RWPE2 (cell line): ENCODE measurements around the gene CLASP1.
A peak's percentile ranks its signal among the peaks of the same experiment; 100 is the strongest.

Source experiments
- ATAC-seq: fragments of 200-7000 bp; cut with Tn5 transposase; 3 replicates; pipeline ENCODE4 v1.9.1; 2021; ENCODE audit warnings: low read depth
- DNase-seq: peaks from one replicate; pipeline ENCODE4 v3.0.0-alpha.2; 2020; ENCODE audit warnings: low spot score
- H3K27ac ChIP-seq: fragments of 450-650 bp; 2 replicates; pipeline ENCODE4 v1.5.1; 2017; ENCODE audit warnings: mild to moderate bottlenecking; ENCODE audit not compliant: poor library complexity, severe bottlenecking
- H3K27me3 ChIP-seq: fragments of 250-450 bp; sonication (Bioruptor Pico); 2 replicates; pipeline ENCODE4 v1.5.1; 2021; ENCODE audit warnings: mild to moderate bottlenecking, moderate library complexity; ENCODE audit not compliant: insufficient read depth, poor library complexity, severe bottlenecking
- H3K36me3 ChIP-seq: fragments of 250-450 bp; sonication (Bioruptor Pico); 2 replicates; pipeline ENCODE4 v1.5.1; 2020; ENCODE audit warnings: low read depth, mild to moderate bottlenecking, moderate library complexity
- H3K4me1 ChIP-seq: fragments of 250-450 bp; sonication (Bioruptor Pico); 2 replicates; pipeline ENCODE4 v1.5.1; 2021; ENCODE audit warnings: mild to moderate bottlenecking, moderate library complexity; ENCODE audit not compliant: insufficient read depth, poor library complexity, severe bottlenecking
- H3K4me3 ChIP-seq: fragments of 250-450 bp; sonication (Bioruptor Pico); 2 replicates; pipeline ENCODE4 v1.5.1; 2021; ENCODE audit warnings: mild to moderate bottlenecking, moderate library complexity; ENCODE audit not compliant: severe bottlenecking
- H3K9me3 ChIP-seq: fragments of 250-450 bp; sonication (Bioruptor Pico); 2 replicates; pipeline ENCODE4 v1.5.1; 2021; ENCODE audit warnings: mild to moderate bottlenecking, moderate library complexity; ENCODE audit not compliant: severe bottlenecking
- CTCF ChIP-seq: fragments of 450-650 bp; IDR thresholded peaks from one replicate; pipeline ENCODE4 v1.5.1; 2017; ENCODE audit warnings: mild to moderate bottlenecking, moderate library complexity; ENCODE audit not compliant: poor library complexity, severe bottlenecking

CLASP1 gene

GRCh38 chr2:121627525-121628050 is 21.7 kb downstream of the CLASP1 start:
- Histone ChIP-seq H3K36me3 (0 out of 2 replicates have a peak, but pooled peaks cover 7% of the 10 kb centered on the region), H3K27ac (peak overlapping the region; percentile 52), H3K27me3 (no peaks in the 10 kb centered on the region), H3K4me1 (peaks cover 14% of the 10 kb centered on the region), H3K4me3 (no peak overlapping the region), H3K9me3 (no peaks in the 10 kb centered on the region)
- DNase-seq (no peak), ATAC-seq (peak; percentile 52; the same call in 2 of the 3 replicates)
- no peak for TF ChIP-seq CTCF

GRCh38 chr2:121626777-121627524 is 22.3 kb downstream of the CLASP1 start:
- H3K4me3 ChIP-seq = no peak overlapping the region
- H3K9me3 ChIP-seq = no peaks in the 10 kb centered on the region
- 0 out of 2 replicates have a peak, but pooled peaks cover 7% of the 10 kb centered on the region for H3K36me3 ChIP-seq
- no peak for TF ChIP-seq CTCF
- 0 out of 3 replicates have a peak, but pooled peaks have one; percentile 25 for ATAC-seq
- no peaks in the 10 kb centered on the region for H3K27me3 ChIP-seq
- peak overlapping the region; percentile 52 for H3K27ac ChIP-seq
- no peak for DNase-seq
- peaks cover 14% of the 10 kb centered on the region for H3K4me1 ChIP-seq

- Histone ChIP-seq H3K27me3 (no peaks in the 10 kb centered on the region), H3K4me1 (peaks cover 14% of the 10 kb centered on the region), H3K36me3 (0 out of 2 replicates have a peak, but pooled peaks cover 11% of the 10 kb centered on the region), H3K9me3 (no peaks in the 10 kb centered on the region), H3K27ac (no peak overlapping the region), H3K4me3 (no peak overlapping the region)
- no peak for ATAC-seq
- no peak for DNase-seq
- no peak for TF ChIP-seq CTCF
Observed at GRCh38 chr2:121625953-121626352, 23.3 kb downstream of the CLASP1 start.

DNA sequence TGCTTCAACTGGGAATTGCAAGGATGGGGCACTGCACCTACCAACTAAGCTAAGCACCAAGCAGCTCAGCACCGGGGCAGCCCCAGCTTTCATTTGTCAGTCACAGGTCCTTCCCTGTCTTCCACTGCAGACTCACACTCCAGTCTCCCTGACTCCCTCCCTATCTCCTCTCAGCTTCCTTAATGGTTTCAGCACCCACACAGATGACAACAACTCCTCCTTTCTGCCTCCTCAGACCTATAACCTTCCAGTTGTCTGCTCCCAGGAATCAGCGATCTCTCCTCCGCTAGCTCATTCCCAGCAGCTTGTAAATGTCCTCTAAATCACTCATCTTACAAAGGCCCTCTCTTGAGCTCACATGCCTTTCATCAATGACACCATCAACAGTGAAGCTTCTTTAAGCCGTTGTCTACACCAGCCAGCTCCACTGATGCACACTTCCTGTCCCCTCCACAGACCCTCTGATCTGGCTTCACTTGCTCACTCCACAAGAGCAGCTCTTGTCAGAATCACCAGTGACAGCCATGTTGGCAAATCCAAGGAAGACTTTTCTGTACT is 32.1 kb downstream of the CLASP1 start:
- TF ChIP-seq CTCF = no peak
- ATAC-seq = no peak
- no peaks in the 10 kb centered on the region for H3K4me1 ChIP-seq
- no peaks in the 10 kb centered on the region for H3K27me3 ChIP-seq
- no peak overlapping the region for H3K4me3 ChIP-seq
- H3K9me3 ChIP-seq = no peaks in the 10 kb centered on the region
- H3K36me3 ChIP-seq = peaks cover 7% of the 10 kb centered on the region; the same call in 1 of the 2 replicates
- DNase-seq = no peak
- no peak overlapping the region for H3K27ac ChIP-seq
